Measurements from ENCODE around the gene RNF144B.
A peak's percentile ranks its signal among the peaks of the same experiment; 100 is the strongest.

Gene RNF144B

DNA sequence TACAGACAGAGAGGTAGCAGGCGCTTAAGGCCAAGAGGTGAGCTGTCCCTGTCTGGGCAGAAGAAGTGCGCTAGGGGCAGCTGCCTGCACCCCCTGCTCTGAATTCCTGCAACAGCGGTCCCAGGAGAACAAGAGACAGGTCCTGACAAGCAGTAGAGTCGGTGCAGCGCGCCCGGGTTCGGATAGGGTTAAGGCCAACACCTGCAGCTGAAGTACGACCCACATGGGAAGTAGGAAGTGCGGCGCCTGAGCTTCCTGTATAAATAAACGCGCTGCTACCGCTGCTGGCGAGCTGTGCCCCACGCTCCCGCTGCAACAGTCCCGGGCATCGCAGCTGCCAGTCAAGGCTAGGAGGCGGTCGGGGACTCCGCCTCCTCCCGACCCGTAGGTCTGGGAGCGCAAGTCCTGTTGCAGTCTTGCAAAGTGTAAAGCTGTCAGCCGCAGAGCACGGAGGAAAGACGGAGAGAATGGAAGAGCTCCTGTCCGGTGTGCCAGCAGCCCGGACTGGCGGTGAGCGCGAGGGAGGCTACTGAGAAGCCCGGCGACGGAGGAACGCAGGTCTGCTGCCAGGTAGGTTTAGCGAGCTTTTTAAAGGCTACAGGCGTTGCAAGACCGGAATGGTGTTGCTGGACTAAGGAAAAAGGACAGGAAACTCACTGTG, at the start of gene RNF144B:
RNF144B (plus strand) TSS at position 290 of the 661 bp plus-strand sequence. CDS start 12,185 bp downstream, outside the sequence.
- Histone ChIP-seq H3K4me3 (ENCODE audit: low read length) (peak within 1 kb of the TSS; percentile 88), H3F3A (ENCODE audit: control insufficient read depth, insufficient read depth) (peaks cover 22% of the 10 kb centered on the region), H4K20me1 (ENCODE audit: control insufficient read depth, insufficient read depth, low read depth, low read length) (0 out of 2 replicates have a peak, but pooled peaks cover 4% of the 10 kb centered on the region), H3K27me3 (ENCODE audit: control insufficient read depth, low read length) (no peaks in the 10 kb centered on the region), H3K4me1 (ENCODE audit: control insufficient read depth, low read length) (peaks cover 63% of the 10 kb centered on the region), H3K27ac (ENCODE audit: low read depth, low read length) (peak within 1 kb of the TSS; percentile 81), H3K4me2 (ENCODE audit: low read length) (peak within 1 kb of the TSS; percentile 75), H3K36me3 (ENCODE audit: control insufficient read depth, low read length) (peaks cover 46% of the 10 kb centered on the region), H3K9me3 (ENCODE audit: control insufficient read depth, insufficient read depth, low read length) (peaks cover 4% of the 10 kb centered on the region; the same call in 1 of the 2 replicates), H3K79me2 (ENCODE audit: control insufficient read depth, low read length) (peaks cover 61% of the 10 kb centered on the region), H3K9me2 (replicated peaks; ENCODE audit: control insufficient read depth, low read length) (no peaks in the 10 kb centered on the region)
- TF ChIP-seq, protein P1, sequence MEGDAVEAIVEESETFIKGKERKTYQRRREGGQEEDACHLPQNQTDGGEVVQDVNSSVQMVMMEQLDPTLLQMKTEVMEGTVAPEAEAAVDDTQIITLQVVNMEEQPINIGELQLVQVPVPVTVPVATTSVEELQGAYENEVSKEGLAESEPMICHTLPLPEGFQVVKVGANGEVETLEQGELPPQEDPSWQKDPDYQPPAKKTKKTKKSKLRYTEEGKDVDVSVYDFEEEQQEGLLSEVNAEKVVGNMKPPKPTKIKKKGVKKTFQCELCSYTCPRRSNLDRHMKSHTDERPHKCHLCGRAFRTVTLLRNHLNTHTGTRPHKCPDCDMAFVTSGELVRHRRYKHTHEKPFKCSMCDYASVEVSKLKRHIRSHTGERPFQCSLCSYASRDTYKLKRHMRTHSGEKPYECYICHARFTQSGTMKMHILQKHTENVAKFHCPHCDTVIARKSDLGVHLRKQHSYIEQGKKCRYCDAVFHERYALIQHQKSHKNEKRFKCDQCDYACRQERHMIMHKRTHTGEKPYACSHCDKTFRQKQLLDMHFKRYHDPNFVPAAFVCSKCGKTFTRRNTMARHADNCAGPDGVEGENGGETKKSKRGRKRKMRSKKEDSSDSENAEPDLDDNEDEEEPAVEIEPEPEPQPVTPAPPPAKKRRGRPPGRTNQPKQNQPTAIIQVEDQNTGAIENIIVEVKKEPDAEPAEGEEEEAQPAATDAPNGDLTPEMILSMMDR (IDR thresholded peaks at IDR 0.05; ENCODE audit: low read depth, low read length, poor library complexity, severe bottlenecking) = no peak
- TF ChIP-seq EZH2phosphoT487 (IDR thresholded peaks at IDR 0.05; ENCODE audit: borderline replicate concordance, low read length) = no peak

DNA sequence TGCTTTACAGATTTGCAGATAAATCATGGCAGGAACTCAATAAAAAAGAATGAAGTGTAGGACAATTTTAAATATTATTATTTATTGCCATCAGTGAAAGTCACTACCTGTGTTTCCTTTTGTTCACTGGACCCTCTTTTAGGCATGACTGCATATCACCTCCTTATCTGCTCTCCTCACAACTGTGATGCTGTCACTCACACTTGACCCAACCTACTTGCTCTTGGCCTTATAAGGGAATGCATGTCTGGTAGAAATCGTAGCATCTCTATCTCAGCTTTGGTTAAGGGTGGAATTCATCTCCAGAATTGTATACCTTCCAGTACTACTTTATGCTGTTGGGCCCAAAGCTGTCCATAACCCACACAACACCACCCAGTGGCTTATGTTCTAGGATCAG, 47.6 kb upstream of the RNF144B start:
- no peaks in the 10 kb centered on the region for H4K20me1 ChIP-seq (ENCODE audit: control insufficient read depth, insufficient read depth, low read depth, low read length)
- no peaks in the 10 kb centered on the region for H3K36me3 ChIP-seq (ENCODE audit: control insufficient read depth, low read length)
- peak overlapping the region; percentile 88 for H3K27ac ChIP-seq (ENCODE audit: low read depth, low read length)
- H3K79me2 ChIP-seq (ENCODE audit: control insufficient read depth, low read length) = no peaks in the 10 kb centered on the region; the same call in 1 of the 2 replicates
- peaks cover 98% of the 10 kb centered on the region for H3K4me1 ChIP-seq (ENCODE audit: control insufficient read depth, low read length)
- H3F3A ChIP-seq (ENCODE audit: control insufficient read depth, insufficient read depth) = peaks cover 48% of the 10 kb centered on the region
- no peaks in the 10 kb centered on the region for H3K27me3 ChIP-seq (ENCODE audit: control insufficient read depth, low read length)
- no peaks in the 10 kb centered on the region for H3K9me3 ChIP-seq (ENCODE audit: control insufficient read depth, insufficient read depth, low read length)
- H3K4me2 ChIP-seq (ENCODE audit: low read length) = peak overlapping the region; percentile 46
- H3K4me3 ChIP-seq (ENCODE audit: low read length) = 0 out of 2 replicates have a peak overlapping the region, but pooled peaks have one; percentile 18
- TF ChIP-seq, protein P1 (IDR thresholded peaks at IDR 0.05; ENCODE audit: low read depth, low read length, poor library complexity, severe bottlenecking) = no peak
- TF ChIP-seq EZH2phosphoT487 (IDR thresholded peaks at IDR 0.05; ENCODE audit: borderline replicate concordance, low read length) = no peak
- H3K9me2 ChIP-seq (replicated peaks; ENCODE audit: control insufficient read depth, low read length) = no peaks in the 10 kb centered on the region

DNA sequence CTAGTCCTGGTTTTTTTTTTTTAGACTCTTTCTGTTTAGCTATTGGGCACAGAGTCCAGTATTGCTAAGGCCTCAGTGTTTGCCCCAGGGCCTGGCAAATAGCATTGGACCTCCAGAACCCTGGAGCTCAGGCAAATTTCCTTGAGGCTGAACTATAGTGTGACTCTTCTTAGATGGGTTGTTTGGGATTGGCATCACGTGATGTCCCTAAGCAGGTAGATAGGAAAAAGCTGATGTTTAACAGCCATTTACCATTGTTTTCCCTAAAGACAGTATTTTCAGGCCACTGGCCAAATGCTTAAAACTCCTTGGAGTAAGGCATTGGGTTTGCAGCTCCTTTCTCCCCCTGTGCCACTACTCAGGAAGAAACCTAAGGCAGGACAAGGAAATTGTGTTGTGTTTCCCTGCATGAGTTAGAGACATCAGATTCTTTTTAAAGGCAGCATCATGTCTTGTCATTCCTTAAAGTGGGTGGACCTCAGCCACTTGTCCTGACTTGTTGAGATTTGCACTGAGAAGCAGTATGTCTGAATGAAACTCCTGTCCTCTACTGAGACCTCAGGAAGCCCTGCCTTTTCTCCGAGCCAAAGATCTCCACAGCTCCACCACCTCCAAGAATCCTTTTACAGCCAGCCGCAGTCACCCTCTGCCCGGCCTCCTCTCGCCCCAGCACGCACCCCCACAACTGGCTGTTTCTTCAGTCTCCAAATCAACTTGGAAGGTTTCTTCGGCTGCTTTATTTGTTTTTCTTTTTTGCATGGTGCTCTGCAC, 46.2 kb upstream of the RNF144B start:
- TF ChIP-seq, protein P1 (IDR thresholded peaks at IDR 0.05; ENCODE audit: low read depth, low read length, poor library complexity, severe bottlenecking) = no peak
- no peak for TF ChIP-seq EZH2phosphoT487 (IDR thresholded peaks at IDR 0.05; ENCODE audit: borderline replicate concordance, low read length)
- H4K20me1 ChIP-seq (ENCODE audit: control insufficient read depth, insufficient read depth, low read depth, low read length) = no peaks in the 10 kb centered on the region
- H3K9me3 ChIP-seq (ENCODE audit: control insufficient read depth, insufficient read depth, low read length) = no peaks in the 10 kb centered on the region
- peak overlapping the region; percentile 83 for H3K27ac ChIP-seq (ENCODE audit: low read depth, low read length)
- no peaks in the 10 kb centered on the region for H3K27me3 ChIP-seq (ENCODE audit: control insufficient read depth, low read length)
- H3K79me2 ChIP-seq (ENCODE audit: control insufficient read depth, low read length) = no peaks in the 10 kb centered on the region; the same call in 1 of the 2 replicates
- peak overlapping the region; percentile 56 for H3K4me3 ChIP-seq (ENCODE audit: low read length)
- peaks cover 45% of the 10 kb centered on the region for H3F3A ChIP-seq (ENCODE audit: control insufficient read depth, insufficient read depth)
- H3K4me1 ChIP-seq (ENCODE audit: control insufficient read depth, low read length) = peaks cover 97% of the 10 kb centered on the region
- H3K36me3 ChIP-seq (ENCODE audit: control insufficient read depth, low read length) = no peaks in the 10 kb centered on the region
- H3K9me2 ChIP-seq (replicated peaks; ENCODE audit: control insufficient read depth, low read length) = no peaks in the 10 kb centered on the region
- H3K4me2 ChIP-seq (ENCODE audit: low read length) = peak overlapping the region; percentile 77
